ENCODE data around the gene LRRC61.

DNA sequence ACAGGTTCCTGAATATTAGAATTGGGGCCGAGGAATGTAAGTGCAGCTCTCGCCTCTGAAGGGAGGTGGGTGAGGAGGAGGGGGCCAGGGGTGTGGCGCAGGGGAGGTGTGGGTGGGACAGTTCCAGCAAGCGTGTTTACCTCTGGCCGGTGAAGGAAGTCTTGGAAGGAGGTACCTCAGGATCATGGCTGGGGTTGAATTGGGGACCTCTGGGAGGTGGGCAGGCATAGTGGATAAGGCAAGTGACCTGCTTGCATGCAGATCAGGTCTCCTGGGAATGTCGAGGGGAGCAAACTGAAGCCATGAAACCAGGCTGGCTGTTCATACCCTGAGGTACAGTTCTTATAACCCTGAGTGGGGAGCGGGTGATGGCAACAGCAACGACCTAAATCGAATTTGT lies 57.9 kb downstream of the LRRC61 start:
- TF ChIP-seq TAF1 (IDR thresholded peaks at IDR 0.05; ENCODE audit: low read depth, low read length): no peak
- no peak for TF ChIP-seq POLR2AphosphoS5 (IDR thresholded peaks at IDR 0.05; ENCODE audit: low read depth, low read length)
- TF ChIP-seq POLR2A (IDR thresholded peaks at IDR 0.05; ENCODE audit: low read depth, low read length): no peak
- no peak for TF ChIP-seq PAX5 (IDR thresholded peaks at IDR 0.05; ENCODE audit: insufficient read depth, low read length, severe bottlenecking)
